ENCODE measurements around the gene RSPH6A. TPM values are rescaled to one million over a fixed set of nuclear protein-coding genes. Genes with fewer than 3 reads are reported as not detected.

RSPH6A gene
- total and polyA plus RNA-seq, 2 of the 13 experiments (the other 11 are each of a cell fraction or from before 2014, with no cell fraction given), result 0.07 TPM; not detected in 1

GRCh38 chr19:45767881-45768654, 47.0 kb downstream of the RSPH6A start (continued):
- TF ChIP-seq ZNF367 (CRISPR knock-in tag; IDR thresholded peaks at IDR 0.05; ENCODE audit: borderline replicate concordance) (no peak), ZNF780A (CRISPR knock-in tag; IDR thresholded peaks at IDR 0.05) (no peak), RBFOX2 (IDR thresholded peaks at IDR 0.05; ENCODE audit: low read depth, low read length) (peak; percentile 83), SETDB1 (CRISPR knock-in tag; IDR thresholded peaks at IDR 0.05; ENCODE audit: borderline replicate concordance) (no peak), ZMAT3 (CRISPR knock-in tag; conservative IDR thresholded peaks at IDR 0.05) (peak; percentile 54; the same call in 1 of the 2 replicates), ZNF138 (CRISPR knock-in tag; IDR thresholded peaks at IDR 0.05; ENCODE audit: low read depth) (no peak), ZHX2 (IDR thresholded peaks at IDR 0.05; ENCODE audit: low read depth) (no peak), ZHX2 (CRISPR knock-in tag; IDR thresholded peaks at IDR 0.05; ENCODE audit: borderline replicate concordance) (no peak), PHF20 (CRISPR knock-in tag; IDR thresholded peaks at IDR 0.05) (no peak), ZMYM4 (CRISPR knock-in tag; IDR thresholded peaks at IDR 0.05) (no peak), ARID2 (CRISPR knock-in tag; IDR thresholded peaks at IDR 0.05; ENCODE audit: borderline replicate concordance) (peak; percentile 89), MED8 (CRISPR knock-in tag; IDR thresholded peaks at IDR 0.05; ENCODE audit: insufficient replicate concordance) (no peak), ZNF34 (CRISPR knock-in tag; IDR thresholded peaks at IDR 0.05; ENCODE audit: borderline replicate concordance) (no peak), ZNF784 (CRISPR knock-in tag; IDR thresholded peaks at IDR 0.05; ENCODE audit: borderline replicate concordance) (peak; percentile 32; the same call in 1 of the 2 replicates), FOXA1 (IDR thresholded peaks at IDR 0.05) (no peak), FOXA1 (CRISPR knock-in tag; IDR thresholded peaks at IDR 0.05) (no peak), SKI (IDR thresholded peaks at IDR 0.05; ENCODE audit: partially characterized antibody) (no peak)
- TF ChIP-seq, protein P1, sequence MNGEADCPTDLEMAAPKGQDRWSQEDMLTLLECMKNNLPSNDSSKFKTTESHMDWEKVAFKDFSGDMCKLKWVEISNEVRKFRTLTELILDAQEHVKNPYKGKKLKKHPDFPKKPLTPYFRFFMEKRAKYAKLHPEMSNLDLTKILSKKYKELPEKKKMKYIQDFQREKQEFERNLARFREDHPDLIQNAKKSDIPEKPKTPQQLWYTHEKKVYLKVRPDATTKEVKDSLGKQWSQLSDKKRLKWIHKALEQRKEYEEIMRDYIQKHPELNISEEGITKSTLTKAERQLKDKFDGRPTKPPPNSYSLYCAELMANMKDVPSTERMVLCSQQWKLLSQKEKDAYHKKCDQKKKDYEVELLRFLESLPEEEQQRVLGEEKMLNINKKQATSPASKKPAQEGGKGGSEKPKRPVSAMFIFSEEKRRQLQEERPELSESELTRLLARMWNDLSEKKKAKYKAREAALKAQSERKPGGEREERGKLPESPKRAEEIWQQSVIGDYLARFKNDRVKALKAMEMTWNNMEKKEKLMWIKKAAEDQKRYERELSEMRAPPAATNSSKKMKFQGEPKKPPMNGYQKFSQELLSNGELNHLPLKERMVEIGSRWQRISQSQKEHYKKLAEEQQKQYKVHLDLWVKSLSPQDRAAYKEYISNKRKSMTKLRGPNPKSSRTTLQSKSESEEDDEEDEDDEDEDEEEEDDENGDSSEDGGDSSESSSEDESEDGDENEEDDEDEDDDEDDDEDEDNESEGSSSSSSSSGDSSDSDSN (CRISPR knock-in tag; IDR thresholded peaks at IDR 0.05), result peak; percentile 89

All from HepG2 (cell line).